HepG2 (cell line): ENCODE results near the gene TMEM38B. TPM values are rescaled to one million over a fixed set of nuclear protein-coding genes. Genes with fewer than 3 reads are reported as not detected.

Source experiments
- CHCHD3 ChIP-seq: sonication (generic); formaldehyde crosslinking; IDR thresholded peaks from 2 replicates; pipeline ENCODE4 v1.8.0; 2022; ENCODE audit warnings: mild to moderate bottlenecking, missing genetic modification reagents, moderate library complexity
- CTCF ChIP-seq: sonication (generic); formaldehyde crosslinking; IDR thresholded peaks from 2 replicates; pipeline ENCODE4 v1.5.0; 2020; ENCODE audit warnings: mild to moderate bottlenecking, missing genetic modification reagents, moderate library complexity
- DBP ChIP-seq: sonication (generic); formaldehyde crosslinking; IDR thresholded peaks from 2 replicates; pipeline ENCODE4 v1.4.0; 2020; ENCODE audit warnings: missing genetic modification reagents; ENCODE audit errors: not compliant biosample characterization
- GTF3A ChIP-seq: sonication (generic); formaldehyde crosslinking; conservative IDR thresholded peaks from 2 replicates; pipeline ENCODE4 v1.4.0; 2020; ENCODE audit warnings: mild to moderate bottlenecking, missing genetic modification reagents
- HMGXB4 ChIP-seq, 2 experiments: sonication (generic) in 1 of 2; formaldehyde crosslinking in 1 of 2; IDR thresholded peaks; 2 replicates each; pipeline versions ENCODE4 v1.4.0 to v1.6.1; 2018 to 2020; ENCODE audit warnings: missing genetic modification reagents in 2 of 2, borderline replicate concordance in 1 of 2, low read depth in 1 of 2, mild to moderate bottlenecking in 1 of 2, missing biosample characterization in 1 of 2
- ISX ChIP-seq: sonication (generic); formaldehyde crosslinking; conservative IDR thresholded peaks from 2 replicates; pipeline ENCODE4 v1.5.0; 2020; ENCODE audit warnings: missing genetic modification reagents
- MIXL1 ChIP-seq: IDR thresholded peaks from 2 replicates; pipeline ENCODE4 v1.6.1; 2016
- MXI1 ChIP-seq: IDR thresholded peaks from 3 replicates; pipeline ENCODE4 v1.6.1; 2012; ENCODE audit warnings: low read depth, low read length, inconsistent platforms, borderline replicate concordance
- NCOA5 ChIP-seq: sonication (generic); formaldehyde crosslinking; IDR thresholded peaks from 2 replicates; pipeline ENCODE4 v1.4.0; 2020; ENCODE audit warnings: missing genetic modification reagents
- NFATC3 ChIP-seq: sonication (generic); formaldehyde crosslinking; IDR thresholded peaks from 2 replicates; pipeline ENCODE4 v1.5.1; 2020; ENCODE audit warnings: mild to moderate bottlenecking, missing genetic modification reagents
- SKI ChIP-seq: fragments of 450-650 bp; IDR thresholded peaks from one replicate; pipeline ENCODE4 v1.6.1; 2018; ENCODE audit warnings: mild to moderate bottlenecking; ENCODE audit not compliant: partially characterized antibody
- SKIL ChIP-seq: sonication (generic); formaldehyde crosslinking; IDR thresholded peaks from 2 replicates; pipeline ENCODE4 v1.8.0; 2022; ENCODE audit warnings: missing genetic modification reagents, mild to moderate bottlenecking, moderate library complexity, borderline replicate concordance
- SOX6 ChIP-seq, 2 experiments: fragments of 450-650 bp in 1 of 2; sonication (generic) in 1 of 2; formaldehyde crosslinking in 1 of 2; IDR thresholded peaks; 2 replicates each; pipeline versions ENCODE4 v1.4.0 to v1.6.1; 2017 to 2020; ENCODE audit warnings: antibody characterized with exemption in 1 of 2, mild to moderate bottlenecking in 1 of 2, missing genetic modification reagents in 1 of 2
- SP4 ChIP-seq: sonication (generic); formaldehyde crosslinking; IDR thresholded peaks from 2 replicates; pipeline ENCODE4 v1.8.1; 2023; ENCODE audit warnings: mild to moderate bottlenecking, missing genetic modification reagents
- SRSF1 ChIP-seq: fragments of 200-400 bp; formaldehyde crosslinking; optimal IDR thresholded peaks from 2 replicates; pipeline ENCODE3; 2017; ENCODE audit warnings: mild to moderate bottlenecking, low read depth, low read length, moderate library complexity
- THAP7 ChIP-seq: sonication (generic); formaldehyde crosslinking; IDR thresholded peaks from 2 replicates; pipeline ENCODE4 v1.8.1; 2023; ENCODE audit warnings: mild to moderate bottlenecking, missing genetic modification reagents
- ZBTB7B ChIP-seq: sonication (generic); formaldehyde crosslinking; IDR thresholded peaks from 2 replicates; pipeline ENCODE4 v1.4.0; 2020; ENCODE audit warnings: missing genetic modification reagents
- ZNF292 ChIP-seq: sonication (generic); formaldehyde crosslinking; IDR thresholded peaks from 2 replicates; pipeline ENCODE4 v1.8.1; 2022; ENCODE audit warnings: mild to moderate bottlenecking, low read depth, missing genetic modification reagents, borderline replicate concordance
- ZNF569 ChIP-seq: sonication (generic); formaldehyde crosslinking; IDR thresholded peaks from 2 replicates; pipeline ENCODE4 v1.5.0; 2020; ENCODE audit warnings: mild to moderate bottlenecking, missing genetic modification reagents, moderate library complexity, borderline replicate concordance
- ZNF709 ChIP-seq: sonication (generic); formaldehyde crosslinking; IDR thresholded peaks from 2 replicates; pipeline ENCODE4 v1.5.0; 2020; ENCODE audit warnings: mild to moderate bottlenecking, missing genetic modification reagents
- polyA plus RNA-seq, 8 experiments: library from polyadenylated mRNA; depleted of rRNA in 3 of 8; stranded (reverse) in 7 of 8; unstranded in 1 of 8; fragments of >200 nt; fragmentation: Illumina TruSeq in 4 of 8; extraction: Trizol in 4 of 8; gene quantifications; 2 replicates each; pipeline versions ENCODE4 v1.2.1 to v1.2.3, GENCODE V29; 2011 to 2016; ENCODE audit warnings: low read depth in 4 of 8, missing spikeins in 1 of 8, mixed read lengths in 1 of 8; ENCODE audit not compliant: insufficient read depth in 1 of 8
- total RNA-seq, 5 experiments: library from RNA; depleted of rRNA; stranded (reverse); fragments of >200 nt; fragmentation: Illumina TruSeq; extraction: Trizol; gene quantifications; 2 replicates each; pipeline ENCODE4 v1.2.3, GENCODE V29; 2016; ENCODE audit warnings: low read depth in 1 of 5

Gene TMEM38B
- total and polyA plus RNA-seq, 2 of the 13 experiments (the other 11 are each of a cell fraction or from before 2014, with no cell fraction given): 13.4 to 32.4 TPM

GRCh38 chr9:105694848-105695581 lies 674 bp downstream of the TMEM38B start (continued):
- TF ChIP-seq CHCHD3 (CRISPR knock-in tag) (no peak), HMGXB4 (CRISPR knock-in tag; IDR thresholded peaks at IDR 0.05; ENCODE audit: borderline replicate concordance in 1 of 2, low read depth in 1 of 2) (peak; percentile 50 to 62; a peak in 2 of 4 replicates), GTF3A (CRISPR knock-in tag) (no peak), ZBTB7B (peak; percentile 65; the same call in 1 of the 2 replicates), DBP (CRISPR knock-in tag) (no peak), NFATC3 (CRISPR knock-in tag) (no peak), SKI (no peak), MXI1 (0 out of 3 replicates have a peak, but pooled peaks have one; percentile 21), ZNF569 (CRISPR knock-in tag) (no peak), SKIL (CRISPR knock-in tag) (no peak), MIXL1 (CRISPR knock-in tag) (no peak), THAP7 (CRISPR knock-in tag) (peak; percentile 60; the same call in 1 of the 2 replicates), ZNF292 (peak; percentile 97), SOX6 (IDR thresholded peaks at IDR 0.05) (no peak), SOX6 (CRISPR knock-in tag; IDR thresholded peaks at IDR 0.05) (peak; percentile 30; the same call in 1 of the 2 replicates), SP4 (CRISPR knock-in tag) (no peak; the same call in 1 of the 2 replicates), SRSF1 (no peak), ZNF709 (CRISPR knock-in tag) (no peak), CTCF (CRISPR knock-in tag) (no peak), ISX (peak; percentile 48; the same call in 1 of the 2 replicates), NCOA5 (CRISPR knock-in tag) (no peak)
